GM12878 (cell line): ENCODE data around the gene MMP24. TPM values are rescaled to one million over a fixed set of nuclear protein-coding genes. Genes with fewer than 3 reads are reported as not detected.

ENCODE experiments used
- ATAC-seq: fragments of 200-7000 bp; cut with Tn5 transposase; 3 replicates; pipeline ENCODE4 v1.9.1; 2020; ENCODE audit warnings: mild to moderate bottlenecking, moderate library complexity
- BruUV-seq: library from RNA; stranded (reverse); fragments of 400-500 nt; replicated peaks from 2 replicates; lab custom pipeline; 2021; lab: Mats Ljungman, UMichigan
- CTCF ChIA-PET: fragments of 300-600 bp; sonication (Branson Sonifier 250); formaldehyde crosslinking; extraction: SDS; loops from one replicate; lab custom pipeline; 2021; ENCODE audit warnings: inconsistent platforms; lab: Yijun Ruan, JAX
- POLR2A ChIA-PET: fragments of 350-600 bp; formaldehyde crosslinking; extraction: SDS; loops from one replicate; lab custom pipeline; 2021; ENCODE audit warnings: inconsistent platforms; lab: Charles Lee
- RAD21 ChIA-PET: fragments of 300-600 bp; sonication (Branson Sonifier 250); formaldehyde crosslinking; loops from one replicate; lab custom pipeline; 2023; ENCODE audit warnings: antibody characterized with exemption; ENCODE audit not compliant: unreplicated experiment; lab: Charles Lee
- SMC1A ChIA-PET: fragments of 300-600 bp; sonication (Branson Sonifier 250); formaldehyde crosslinking; loops from one replicate; lab custom pipeline; 2023; ENCODE audit not compliant: unreplicated experiment, uncharacterized antibody; lab: Charles Lee
- DNase-seq: peaks from one replicate; pipeline ENCODE4 v3.0.0-alpha.2; 2011; ENCODE audit warnings: low read depth, low spot score
- FAIRE-seq: peaks from 3 replicates; lab custom pipeline; 2011; peaks lifted over from hg19 to GRCh38; lab: Jason Lieb, UNC
- H2AFZ ChIP-seq: 2 replicates; pipeline ENCODE4 v1.6.0; 2011; ENCODE audit warnings: low read depth, low read length, control low read depth; ENCODE audit not compliant: control insufficient read depth
- H3K27ac ChIP-seq: 2 replicates; pipeline ENCODE4 v1.5.1; 2011; ENCODE audit warnings: control low read depth; ENCODE audit not compliant: control insufficient read depth, insufficient read depth
- H3K27me3 ChIP-seq, 2 experiments: replicated peaks in 1 of 2; 2 replicates each; pipeline versions ENCODE4 v1.6.0 to v1.6.1; 2011; ENCODE audit warnings: low read length in 1 of 2; ENCODE audit not compliant: control insufficient read depth in 2 of 2, insufficient read depth in 2 of 2
- H3K36me3 ChIP-seq, 2 experiments: 2 replicates each; pipeline ENCODE4 v1.5.1; 2011; ENCODE audit warnings: low read length in 1 of 2; ENCODE audit not compliant: control insufficient read depth in 2 of 2, insufficient read depth in 2 of 2
- H3K4me1 ChIP-seq: 2 replicates; pipeline ENCODE4 v1.6.1; 2011; ENCODE audit warnings: mild to moderate bottlenecking, low read length, moderate library complexity, mixed read lengths; ENCODE audit not compliant: control insufficient read depth, insufficient read depth
- H3K4me2 ChIP-seq: 2 replicates; pipeline ENCODE4 v1.6.0; 2011; ENCODE audit warnings: control low read depth; ENCODE audit not compliant: control insufficient read depth, insufficient read depth
- H3K4me3 ChIP-seq: fragments of 200-600 bp; sonication (generic); 2 replicates; pipeline ENCODE4 v1.5.1; 2016
- H3K79me2 ChIP-seq: 2 replicates; pipeline ENCODE4 v1.6.0; 2011; ENCODE audit warnings: low read length; ENCODE audit not compliant: control insufficient read depth, insufficient read depth
- H3K9ac ChIP-seq: 2 replicates; pipeline ENCODE4 v1.8.0; 2011; ENCODE audit warnings: low read length, control low read depth, mixed read lengths; ENCODE audit not compliant: control insufficient read depth, insufficient read depth
- H3K9me3 ChIP-seq: replicated peaks from 3 replicates; pipeline ENCODE4 v1.5.1; 2011; ENCODE audit warnings: mild to moderate bottlenecking, low read length; ENCODE audit not compliant: control insufficient read depth, insufficient read depth
- H4K20me1 ChIP-seq: 2 replicates; pipeline ENCODE4 v1.6.0; 2011; ENCODE audit not compliant: control insufficient read depth, insufficient read depth
- BMI1 ChIP-seq: fragments of 450-650 bp; IDR thresholded peaks from 2 replicates; pipeline ENCODE4 v1.6.1; 2016; ENCODE audit warnings: mild to moderate bottlenecking, moderate library complexity, borderline replicate concordance
- CEBPB ChIP-seq, 2 experiments: fragments of 150-350 bp in 1 of 2; IDR thresholded peaks; 2 replicates each; pipeline ENCODE4 v1.6.1; 2012 to 2014; ENCODE audit warnings: low read depth in 2 of 2, low read length in 2 of 2, borderline replicate concordance in 1 of 2, inconsistent platforms in 1 of 2
- CREB1 ChIP-seq: IDR thresholded peaks from 2 replicates; pipeline ENCODE4 v1.6.1; 2012; ENCODE audit warnings: low read depth, mild to moderate bottlenecking, inconsistent platforms
- FOS ChIP-seq: IDR thresholded peaks from 3 replicates; pipeline ENCODE4 v1.6.1; 2011; ENCODE audit warnings: borderline replicate concordance; ENCODE audit not compliant: insufficient read length; ENCODE audit errors: extremely low read depth
- MYB ChIP-seq: fragments of 150-350 bp; IDR thresholded peaks from 2 replicates; pipeline ENCODE4 v1.6.1; 2014; ENCODE audit warnings: mild to moderate bottlenecking, low read depth, low read length, borderline replicate concordance
- NFYB ChIP-seq: IDR thresholded peaks from 2 replicates; pipeline ENCODE4 v1.6.1; 2011; ENCODE audit warnings: low read depth, mild to moderate bottlenecking, low read length, improper control_type of control experiment, moderate library complexity; ENCODE audit not compliant: insufficient read depth
- NR2C2 ChIP-seq: IDR thresholded peaks from 2 replicates; pipeline ENCODE4 v1.6.1; 2011; ENCODE audit warnings: borderline replicate concordance, low read depth; ENCODE audit not compliant: control insufficient read depth, insufficient read length
- PAX5 ChIP-seq: IDR thresholded peaks from 2 replicates; pipeline ENCODE4 v1.6.1; 2011; ENCODE audit warnings: low read depth, low read length, borderline replicate concordance
- PAX8 ChIP-seq: fragments of 450-650 bp; IDR thresholded peaks from 2 replicates; pipeline ENCODE4 v1.6.1; 2017; ENCODE audit warnings: mild to moderate bottlenecking, moderate library complexity
- RBBP5 ChIP-seq: fragments of 200-600 bp; sonication (generic); conservative IDR thresholded peaks from 2 replicates; pipeline ENCODE4 v1.6.1; 2016
- RFX5 ChIP-seq: IDR thresholded peaks from 2 replicates; pipeline ENCODE4 v1.6.1; 2011; ENCODE audit warnings: low read depth, low read length, improper control_type of control experiment
- TCF3 ChIP-seq: IDR thresholded peaks from 2 replicates; pipeline ENCODE4 v1.6.1; 2012; ENCODE audit warnings: low read depth, mild to moderate bottlenecking, low read length, borderline replicate concordance; ENCODE audit not compliant: insufficient read depth
- WGBS: methylation state at CpG from one replicate; pipeline ENCODE4 v1.1.6; 2016; ENCODE audit warnings: low lambda C conversion rate; ENCODE audit not compliant: insufficient replicate concordance, insufficient coverage; ENCODE audit errors: missing lambda C conversion rate; 5-methylcytosine and 5-hydroxymethylcytosine counted together
- in situ Hi-C: fragments of 300-500 bp; cut with MboI; formaldehyde crosslinking; loops from 9 replicates; pipeline ENCODE4 v1.14.3; 2018; ENCODE audit warnings: mixed read lengths
- intact Hi-C: fragments of 100-400 bp; cut with micrococcal nuclease; formaldehyde crosslinking; loops from one replicate; pipeline ENCODE4 v1.14.2; 2022; ENCODE audit not compliant: unreplicated experiment
- polyA plus RNA-seq, 11 experiments: library from polyadenylated mRNA; depleted of rRNA in 4 of 11; unstranded in 6 of 11; stranded (reverse) in 5 of 11; fragments of >200 nt; fragmentation: Nextera tagmentation in 4 of 11; fragmentation: Illumina TruSeq in 1 of 11; extraction: Ambion mirVana in 4 of 11; extraction: Trizol in 1 of 11; gene quantifications; 1 replicate in 1 of 11; 2 replicates in 10 of 11; pipeline versions ENCODE4 v1.2.1 to v1.2.3, GENCODE V29; 2011 to 2016; ENCODE audit warnings: inconsistent platforms in 2 of 11, missing spikeins in 2 of 11, low read depth in 1 of 11
- total RNA-seq, 4 experiments: library from RNA; depleted of rRNA in 3 of 4; stranded (reverse); fragments of >200 nt in 3 of 4; fragmentation: Illumina TruSeq in 1 of 4; extraction: Trizol in 1 of 4; gene quantifications; 2 replicates each; pipeline versions ENCODE4 v1.2.1 to v1.2.3, GENCODE V29; 2013 to 2021
- TF ChIP-seq, protein P1 (sequence below): fragments of 450-650 bp; IDR thresholded peaks from 2 replicates; pipeline ENCODE4 v1.6.1; 2017; ENCODE audit warnings: mild to moderate bottlenecking, low read depth, inconsistent platforms; ENCODE audit not compliant: poor library complexity, severe bottlenecking
- TF ChIP-seq, protein P2 (sequence below), 3 experiments: IDR thresholded peaks in 2 of 3; conservative IDR thresholded peaks in 1 of 3; 2 replicates each; pipeline ENCODE4 v1.5.1; 2011; ENCODE audit warnings: low read depth in 3 of 3, low read length in 3 of 3, mild to moderate bottlenecking in 3 of 3, control low read depth in 2 of 3, moderate library complexity in 2 of 3, inconsistent platforms in 1 of 3, mixed read lengths in 1 of 3; ENCODE audit not compliant: control insufficient read depth in 2 of 3, insufficient read depth in 1 of 3; ENCODE audit errors: extremely low read depth in 1 of 3
- TF ChIP-seq, protein P3 (sequence below): IDR thresholded peaks from 2 replicates; pipeline ENCODE4 v1.6.1; 2011; ENCODE audit warnings: low read depth, low read length, improper control_type of control experiment, borderline replicate concordance

MMP24 gene
- total and polyA plus RNA-seq, 10 of the 15 experiments (the other 5 are each of a cell fraction or from before 2014, with no cell fraction given): 0.01 to 0.11 (median 0.04) TPM; not detected in 5

GRCh38 chr20:35240811-35241293 lies 14.4 kb downstream of the MMP24 start (continued):
- TF ChIP-seq TCF3 (no peak), CEBPB (IDR thresholded peaks at IDR 0.05; ENCODE audit: borderline replicate concordance in 1 of 2, low read depth in 2 of 2, low read length in 2 of 2) (no peak), BMI1 (no peak), PAX8 (no peak), RBBP5 (no peak)
- TF ChIP-seq, all 136 proteins: peak for 0

DNA sequence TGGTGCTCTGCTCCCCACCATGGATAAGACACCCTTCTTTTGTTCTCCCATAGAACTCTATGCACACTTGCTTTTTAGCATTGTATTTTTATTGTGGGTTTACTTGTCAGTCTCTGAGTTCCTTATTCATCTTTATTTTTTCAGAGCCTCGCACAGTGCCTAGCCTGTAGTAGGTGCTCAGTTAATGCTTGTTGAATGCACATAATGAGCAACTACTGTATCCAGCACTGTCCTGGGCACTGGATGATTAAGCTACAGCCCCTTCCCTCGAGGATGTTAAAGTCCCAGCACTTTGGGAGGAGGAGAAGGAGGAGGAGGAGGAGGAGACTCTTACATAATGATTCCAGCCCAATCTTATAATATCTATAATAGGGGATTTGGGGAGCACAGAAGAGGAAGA lies 16.8 kb downstream of the MMP24 start:
- in situ Hi-C loops (no loop called here), intact Hi-C loops (no loop called here)
- no peak overlapping the region for H2AFZ ChIP-seq
- H3K9me3 ChIP-seq: no peaks in the 10 kb centered on the region
- 18% methylated on average over 2 of the region's 2 CpGs for WGBS
- no peak for FAIRE-seq
- H3K9ac ChIP-seq: no peak overlapping the region
- TF ChIP-seq, protein P1, sequence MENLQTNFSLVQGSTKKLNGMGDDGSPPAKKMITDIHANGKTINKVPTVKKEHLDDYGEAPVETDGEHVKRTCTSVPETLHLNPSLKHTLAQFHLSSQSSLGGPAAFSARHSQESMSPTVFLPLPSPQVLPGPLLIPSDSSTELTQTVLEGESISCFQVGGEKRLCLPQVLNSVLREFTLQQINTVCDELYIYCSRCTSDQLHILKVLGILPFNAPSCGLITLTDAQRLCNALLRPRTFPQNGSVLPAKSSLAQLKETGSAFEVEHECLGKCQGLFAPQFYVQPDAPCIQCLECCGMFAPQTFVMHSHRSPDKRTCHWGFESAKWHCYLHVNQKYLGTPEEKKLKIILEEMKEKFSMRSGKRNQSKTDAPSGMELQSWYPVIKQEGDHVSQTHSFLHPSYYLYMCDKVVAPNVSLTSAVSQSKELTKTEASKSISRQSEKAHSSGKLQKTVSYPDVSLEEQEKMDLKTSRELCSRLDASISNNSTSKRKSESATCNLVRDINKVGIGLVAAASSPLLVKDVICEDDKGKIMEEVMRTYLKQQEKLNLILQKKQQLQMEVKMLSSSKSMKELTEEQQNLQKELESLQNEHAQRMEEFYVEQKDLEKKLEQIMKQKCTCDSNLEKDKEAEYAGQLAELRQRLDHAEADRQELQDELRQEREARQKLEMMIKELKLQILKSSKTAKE: no peak
- TF ChIP-seq NR2C2 (no peak), MYB (no peak), CREB1 (no peak), RFX5 (no peak), FOS (no peak), NFYB (no peak), PAX5 (no peak)
- TF ChIP-seq, protein P2, sequence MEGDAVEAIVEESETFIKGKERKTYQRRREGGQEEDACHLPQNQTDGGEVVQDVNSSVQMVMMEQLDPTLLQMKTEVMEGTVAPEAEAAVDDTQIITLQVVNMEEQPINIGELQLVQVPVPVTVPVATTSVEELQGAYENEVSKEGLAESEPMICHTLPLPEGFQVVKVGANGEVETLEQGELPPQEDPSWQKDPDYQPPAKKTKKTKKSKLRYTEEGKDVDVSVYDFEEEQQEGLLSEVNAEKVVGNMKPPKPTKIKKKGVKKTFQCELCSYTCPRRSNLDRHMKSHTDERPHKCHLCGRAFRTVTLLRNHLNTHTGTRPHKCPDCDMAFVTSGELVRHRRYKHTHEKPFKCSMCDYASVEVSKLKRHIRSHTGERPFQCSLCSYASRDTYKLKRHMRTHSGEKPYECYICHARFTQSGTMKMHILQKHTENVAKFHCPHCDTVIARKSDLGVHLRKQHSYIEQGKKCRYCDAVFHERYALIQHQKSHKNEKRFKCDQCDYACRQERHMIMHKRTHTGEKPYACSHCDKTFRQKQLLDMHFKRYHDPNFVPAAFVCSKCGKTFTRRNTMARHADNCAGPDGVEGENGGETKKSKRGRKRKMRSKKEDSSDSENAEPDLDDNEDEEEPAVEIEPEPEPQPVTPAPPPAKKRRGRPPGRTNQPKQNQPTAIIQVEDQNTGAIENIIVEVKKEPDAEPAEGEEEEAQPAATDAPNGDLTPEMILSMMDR (IDR thresholded peaks at IDR 0.05 in 2 of 3, conservative IDR thresholded peaks at IDR 0.05 in 1 of 3; ENCODE audit: control insufficient read depth in 2 of 3, extremely low read depth in 1 of 3, insufficient read depth in 1 of 3, low read depth in 3 of 3, low read length in 3 of 3): no peak
- TF ChIP-seq, protein P3, sequence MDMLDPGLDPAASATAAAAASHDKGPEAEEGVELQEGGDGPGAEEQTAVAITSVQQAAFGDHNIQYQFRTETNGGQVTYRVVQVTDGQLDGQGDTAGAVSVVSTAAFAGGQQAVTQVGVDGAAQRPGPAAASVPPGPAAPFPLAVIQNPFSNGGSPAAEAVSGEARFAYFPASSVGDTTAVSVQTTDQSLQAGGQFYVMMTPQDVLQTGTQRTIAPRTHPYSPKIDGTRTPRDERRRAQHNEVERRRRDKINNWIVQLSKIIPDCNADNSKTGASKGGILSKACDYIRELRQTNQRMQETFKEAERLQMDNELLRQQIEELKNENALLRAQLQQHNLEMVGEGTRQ: no peak
- H3K79me2 ChIP-seq: no peaks in the 10 kb centered on the region
- H3K4me2 ChIP-seq: no peak overlapping the region
- ChIA-PET SMC1A (interaction anchor here (1.0 kb wide), 1 partner anchor 149 kb away, joined by 3 read pairs; no protein-coding TSS in a partner anchor), POLR2A (no interaction called here), CTCF (interaction anchor here (1.4 to 1.9 kb wide), 2 partner anchors 98 kb away, joined by 5 to 7 read pairs; no protein-coding TSS in a partner anchor), RAD21 (interaction anchor here (1.0 kb wide), 1 partner anchor 98 kb away, joined by 3 read pairs; no protein-coding TSS in a partner anchor)
- no peaks in the 10 kb centered on the region for H3K36me3 ChIP-seq
- no peaks in the 10 kb centered on the region for H3K4me1 ChIP-seq
- no peak overlapping the region for H3K27ac ChIP-seq
- no peaks in the 10 kb centered on the region for H4K20me1 ChIP-seq
- no peak overlapping the region for H3K4me3 ChIP-seq
- no peak for DNase-seq
- ATAC-seq: no peak
- no TSS peak for BruUV-seq
- no peaks in the 10 kb centered on the region for H3K27me3 ChIP-seq
